Stimulated activated CD8-positive, alpha-beta memory T cell treated with anti-CD3 and anti-CD28 coated beads, Interleukin-2, amount 100 ng/mL, for 1 hour (primary cell): ENCODE measurements around the gene NYAP2.

Experiments used
- DNase-seq, 2 donors: peaks; one replicate each; pipeline ENCODE4 v3.0.0-alpha.2; 2020; ENCODE audit warnings: low read depth in 2 of 2

Gene NYAP2

DNA sequence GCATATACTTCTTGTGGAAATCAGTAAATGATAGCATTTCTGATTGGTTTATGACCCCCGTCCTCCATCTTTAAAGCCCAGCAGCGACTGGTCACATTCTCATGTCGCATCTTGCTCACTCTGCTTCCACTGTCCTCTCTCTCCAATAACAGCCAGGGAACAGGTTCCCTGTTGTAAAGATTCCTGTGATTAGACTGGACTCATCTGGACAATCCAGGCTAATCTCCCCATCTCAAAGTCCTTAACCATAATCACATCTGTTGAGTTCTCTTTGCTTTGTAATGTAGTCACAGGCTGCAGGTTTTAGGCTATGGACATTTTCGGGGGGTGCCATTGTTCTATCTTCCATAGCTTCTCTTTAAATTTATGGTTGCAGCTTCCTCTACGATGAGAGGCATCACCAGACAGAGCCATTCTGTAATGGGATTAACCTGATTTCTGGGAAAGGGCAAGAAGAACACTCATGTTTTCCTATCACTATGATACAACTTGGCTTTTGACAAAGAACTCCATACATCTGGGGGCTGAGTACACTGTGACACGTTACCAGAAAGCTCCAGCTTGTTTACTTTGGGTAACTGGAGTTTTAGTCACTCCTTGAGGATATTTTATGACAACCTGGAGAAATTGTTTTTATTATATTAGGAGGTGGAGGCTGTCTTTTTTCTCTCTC lies 159.0 kb downstream of the NYAP2 start:
- no peak for DNase-seq

GRCh38 chr2:225559072-225559415 lies 159.5 kb downstream of the NYAP2 start:
- no peak for DNase-seq

GRCh38 chr2:225566798-225567197 lies 167.3 kb downstream of the NYAP2 start:
- no peak for DNase-seq

- no peak for DNase-seq
Observed at GRCh38 chr2:225569995-225570394, 170.5 kb downstream of the NYAP2 start.

- no peak for DNase-seq
Observed at GRCh38 chr2:225573603-225574002, 174.1 kb downstream of the NYAP2 start.

- DNase-seq = no peak
Observed at GRCh38 chr2:225574582-225575138, 175.2 kb downstream of the NYAP2 start.

DNA sequence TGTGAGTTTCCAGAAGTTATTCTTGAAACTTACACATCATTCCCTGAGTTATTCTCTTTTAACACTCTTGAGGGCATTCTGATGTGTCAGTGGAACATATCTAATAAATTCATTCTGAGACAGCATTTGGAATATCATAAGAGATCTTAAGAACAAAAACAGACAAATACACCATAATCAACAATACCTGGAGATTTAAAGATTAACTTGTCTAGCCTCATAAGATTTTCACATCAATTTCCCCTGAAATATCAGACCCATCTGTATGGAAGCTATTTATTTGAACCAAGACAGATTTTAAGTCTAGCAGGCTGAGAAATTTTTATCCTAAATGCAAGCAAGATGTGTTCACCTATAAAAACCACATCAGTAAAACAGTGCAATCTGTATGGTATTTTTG lies 181.6 kb downstream of the NYAP2 start:
- no peak for DNase-seq

- no peak for DNase-seq
Observed at GRCh38 chr2:225581906-225582305, 182.4 kb downstream of the NYAP2 start.

GRCh38 chr2:225582355-225583116 lies 183.0 kb downstream of the NYAP2 start:
- DNase-seq = no peak

DNA sequence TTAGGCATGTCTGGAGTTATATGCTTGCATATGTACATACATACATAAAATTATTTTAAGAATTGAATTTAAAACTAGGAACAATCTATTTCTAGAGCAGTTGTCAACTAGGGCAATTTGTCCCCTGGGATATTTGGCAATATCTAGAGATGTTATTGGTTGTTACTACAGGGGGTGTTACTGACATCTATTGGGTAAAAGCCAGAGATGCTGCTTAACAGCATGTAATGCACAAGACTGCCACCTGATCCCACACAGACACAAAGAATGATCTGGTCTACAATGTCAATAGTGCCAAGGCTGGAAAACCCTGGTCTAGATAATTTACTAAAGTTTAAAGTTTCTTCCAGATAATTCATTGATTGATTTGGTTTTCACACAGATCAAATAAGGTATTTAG lies 185.3 kb downstream of the NYAP2 start:
- no peak for DNase-seq

DNA sequence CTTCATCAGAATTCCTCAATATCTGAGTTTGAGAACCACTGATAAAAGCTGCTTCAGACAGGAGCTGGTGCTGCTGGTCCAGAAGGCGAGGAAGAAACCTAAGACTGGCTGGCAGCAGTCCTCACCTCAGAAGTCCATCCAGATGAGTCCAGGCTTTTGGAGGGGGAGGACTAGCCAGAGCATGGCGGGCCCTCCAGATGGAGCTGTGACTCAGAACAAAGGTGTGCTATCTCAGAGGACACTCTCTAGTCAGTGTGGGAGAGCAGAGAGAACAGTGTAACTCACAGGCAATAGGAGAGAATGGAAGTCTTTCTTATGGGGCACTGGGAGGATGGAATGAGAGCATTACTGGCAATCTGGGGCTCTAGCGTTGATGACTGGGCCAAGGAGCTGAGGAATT lies 191.4 kb downstream of the NYAP2 start:
- DNase-seq = no peak

- DNase-seq = no peak
Observed at GRCh38 chr2:225597911-225598310, 198.4 kb downstream of the NYAP2 start.

GRCh38 chr2:225598426-225598825 lies 198.9 kb downstream of the NYAP2 start:
- no peak for DNase-seq

DNA sequence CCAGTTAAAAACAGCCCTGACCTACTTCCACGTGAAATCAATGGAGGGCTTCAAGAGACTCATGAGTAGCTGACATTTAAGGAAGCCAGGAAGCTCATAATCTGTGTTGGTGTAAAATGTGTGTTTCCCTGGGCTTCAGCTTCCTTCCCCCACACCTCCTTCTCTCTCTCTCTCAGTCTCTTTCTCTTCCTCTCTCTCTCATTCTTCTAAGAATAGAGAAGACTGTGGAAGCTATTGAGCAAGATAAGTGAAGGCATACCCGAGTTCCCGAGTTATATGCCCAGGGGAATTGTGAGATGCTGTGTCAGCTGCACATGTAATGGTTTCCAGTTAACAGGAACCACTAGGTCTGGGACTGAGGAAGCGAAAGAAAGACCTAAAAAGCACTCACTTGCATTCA lies 199.4 kb downstream of the NYAP2 start:
- no peak for DNase-seq

GRCh38 chr2:225599856-225600255 lies 200.3 kb downstream of the NYAP2 start:
- DNase-seq = no peak

- no peak for DNase-seq
Observed at GRCh38 chr2:225600444-225600843, 200.9 kb downstream of the NYAP2 start.

DNA sequence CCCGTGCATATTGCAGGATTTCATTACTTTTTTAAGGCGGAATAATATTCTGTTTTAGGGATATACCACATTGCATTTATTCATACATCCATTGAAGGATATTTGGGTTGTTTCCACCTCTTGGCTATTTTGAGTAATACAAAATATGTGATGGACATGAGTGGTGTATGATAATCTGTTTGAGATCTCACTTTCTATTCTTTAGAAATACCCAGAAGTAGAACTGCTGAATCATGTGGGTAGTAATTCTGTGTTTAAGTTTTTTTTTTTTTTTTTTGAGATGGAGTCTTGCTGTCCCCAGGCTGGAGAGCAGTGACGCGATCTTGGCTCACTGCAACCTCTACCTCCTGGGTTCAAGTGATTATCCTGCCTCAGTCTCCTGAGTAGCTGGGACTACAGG lies 201.4 kb downstream of the NYAP2 start:
- no peak for DNase-seq

DNA sequence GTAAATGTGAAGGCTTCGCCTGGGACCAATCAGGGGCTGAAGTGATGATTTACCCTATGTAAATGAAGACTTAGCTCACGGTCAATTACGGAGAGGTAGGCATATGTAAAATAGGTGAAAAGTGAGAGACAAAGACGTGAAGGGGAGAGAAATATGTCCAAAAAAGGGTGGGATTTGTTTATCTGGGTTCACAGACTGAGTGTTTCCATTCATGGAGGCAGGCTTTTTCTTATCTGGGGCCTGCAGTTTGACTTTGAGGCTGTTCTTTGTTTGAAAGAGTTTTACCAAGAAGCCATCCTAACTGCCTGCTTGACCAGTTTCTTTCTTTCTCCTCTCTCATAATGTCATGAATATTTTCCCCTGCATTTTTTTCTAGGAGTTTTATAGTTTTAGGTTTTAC lies 202.7 kb downstream of the NYAP2 start:
- DNase-seq = no peak

DNA sequence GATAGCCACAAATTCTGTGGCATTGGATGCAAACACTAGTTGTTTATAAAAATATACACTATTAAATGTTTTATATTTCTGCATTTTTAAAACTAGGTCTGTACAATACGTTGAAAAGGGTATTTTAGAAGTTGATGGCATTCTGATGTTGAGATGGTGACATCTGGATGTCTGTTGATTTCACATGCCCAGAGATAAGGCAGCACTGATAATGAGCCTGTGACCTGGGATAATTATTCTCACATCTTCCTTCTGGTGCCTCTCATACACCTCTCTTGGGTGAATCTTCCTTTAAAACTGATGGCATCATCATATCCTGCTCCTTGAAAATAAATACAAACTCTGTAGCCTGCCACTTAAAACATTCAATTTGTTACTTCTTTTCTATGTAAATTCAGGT lies 208.6 kb downstream of the NYAP2 start:
- no peak for DNase-seq

DNA sequence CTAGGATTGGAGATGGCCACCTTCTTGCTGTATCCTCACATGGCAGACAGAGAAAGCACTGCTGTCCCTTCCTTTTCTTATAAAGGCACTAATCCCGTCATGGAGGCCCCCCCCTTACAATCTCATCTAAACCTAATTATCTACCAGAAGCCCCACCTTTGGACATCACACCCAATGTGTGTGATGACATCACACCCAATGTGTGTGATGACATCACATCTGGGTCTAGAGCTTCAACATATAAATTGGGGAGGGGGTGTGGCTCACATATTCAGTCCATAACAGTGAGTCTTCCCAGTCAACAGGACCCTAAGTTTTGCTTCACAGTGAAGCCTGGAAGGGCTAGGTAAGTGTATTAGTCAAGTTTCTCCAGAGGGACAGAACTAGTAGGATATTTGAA lies 213.1 kb downstream of the NYAP2 start:
- DNase-seq = no peak

- DNase-seq = no peak
Observed at GRCh38 chr2:225614915-225615314, 215.4 kb downstream of the NYAP2 start.

GRCh38 chr2:225615514-225615913 lies 216.0 kb downstream of the NYAP2 start:
- DNase-seq = no peak

DNA sequence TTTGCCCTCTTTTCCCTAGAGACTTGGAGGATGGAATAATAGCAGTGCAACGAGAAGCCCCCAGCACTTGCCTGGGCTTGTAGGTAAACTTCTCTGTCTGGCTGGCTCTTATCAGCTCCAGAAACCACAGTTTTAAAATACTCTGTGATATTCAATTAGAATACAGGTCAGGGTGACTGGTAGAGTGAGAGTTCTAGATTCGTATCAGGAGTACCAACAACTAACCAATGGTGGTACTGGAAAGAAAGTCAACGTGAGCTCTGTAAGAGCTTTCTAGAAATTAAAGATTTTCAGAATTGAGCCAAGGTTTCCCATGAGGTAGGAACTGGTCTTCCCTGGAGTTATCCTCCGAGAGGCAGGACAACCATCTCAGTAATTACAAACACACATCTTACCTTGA lies 216.9 kb downstream of the NYAP2 start:
- DNase-seq = no peak
